Stimulated activated effector memory CD8-positive, alpha-beta T cell treated with anti-CD3 and anti-CD28 coated beads, Interleukin-12 subunit alpha, Interleukin-12 subunit beta, amount 100 ng/mL, for 72 hours (primary cell): ENCODE measurements around the gene CEACAM7.
"Not testable (repeated sequence)": the region's sequence is repeated elsewhere in the genome, so short reads cannot be mapped to it uniquely, and the experiment has no call there.

Experiments used
- ATAC-seq: fragments of 150-1000 bp; cut with Tn5 transposase; 2 replicates; pipeline ENCODE4 v1.10.0; 2021
- DNase-seq, 2 donors: peaks; one replicate each; pipeline ENCODE4 v3.0.0; 2021 to 2022; ENCODE audit warnings: low spot score in 2 of 2
- H3K27ac Mint-ChIP-seq: one replicate; pipeline ENCODE4 v1.8.0; 2022; ENCODE audit warnings: mild to moderate bottlenecking, mixed read lengths
- H3K36me3 Mint-ChIP-seq: one replicate; pipeline ENCODE4 v1.8.0; 2022; ENCODE audit warnings: mild to moderate bottlenecking, mixed read lengths
- H3K4me1 Mint-ChIP-seq: one replicate; pipeline ENCODE4 v1.8.0; 2022; ENCODE audit warnings: mixed read lengths
- H3K4me3 Mint-ChIP-seq: one replicate; pipeline ENCODE4 v1.8.0; 2022; ENCODE audit warnings: mild to moderate bottlenecking, mixed read lengths
- H3K9me3 Mint-ChIP-seq: one replicate; pipeline ENCODE4 v1.8.0; 2022; ENCODE audit warnings: mixed read lengths

Gene CEACAM7

DNA sequence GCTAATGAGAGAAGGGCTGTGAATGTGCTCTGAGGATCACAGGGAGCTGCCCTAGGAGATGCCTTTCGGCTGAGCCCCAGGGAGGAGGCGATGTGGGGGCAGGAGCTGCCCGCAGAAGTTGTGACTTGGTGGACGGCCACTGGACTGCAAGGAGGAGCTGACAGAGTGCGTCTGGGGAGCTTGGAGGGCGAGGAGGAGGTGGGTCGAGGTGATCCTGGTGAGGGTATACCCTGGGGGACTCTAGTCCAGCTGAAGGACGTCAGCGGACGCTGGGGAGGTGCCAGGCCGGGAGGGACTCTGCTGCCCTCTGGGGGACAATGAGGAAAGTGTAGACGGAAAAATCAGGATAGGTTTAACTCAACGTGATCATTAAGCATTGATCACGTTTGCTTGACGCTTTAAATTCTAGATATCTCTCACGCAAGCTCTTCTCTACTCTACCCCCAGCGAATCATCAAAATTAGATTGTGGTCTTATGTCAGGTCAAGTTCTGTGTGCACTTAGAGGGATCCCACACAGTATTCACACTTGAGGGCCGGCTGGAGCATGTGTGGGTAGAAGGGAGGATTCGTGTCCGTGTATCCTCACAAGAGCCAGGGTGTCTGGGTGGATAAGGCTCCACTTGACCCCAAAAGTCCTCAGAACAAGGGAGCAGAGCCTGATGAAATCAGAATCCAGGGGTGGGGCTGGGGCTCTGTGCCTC is 3.3 kb upstream of the CEACAM7 start:
- ATAC-seq (peak; percentile 54), DNase-seq (peak; percentile 24 to 66)
- no peak overlapping the region for H3K27ac Mint-ChIP-seq
- H3K9me3 Mint-ChIP-seq, result no peaks in the 10 kb centered on the region
- peaks cover 3% of the 10 kb centered on the region for H3K36me3 Mint-ChIP-seq
- no peak overlapping the region for H3K4me3 Mint-ChIP-seq
- H3K4me1 Mint-ChIP-seq, result peaks cover 11% of the 10 kb centered on the region

DNA sequence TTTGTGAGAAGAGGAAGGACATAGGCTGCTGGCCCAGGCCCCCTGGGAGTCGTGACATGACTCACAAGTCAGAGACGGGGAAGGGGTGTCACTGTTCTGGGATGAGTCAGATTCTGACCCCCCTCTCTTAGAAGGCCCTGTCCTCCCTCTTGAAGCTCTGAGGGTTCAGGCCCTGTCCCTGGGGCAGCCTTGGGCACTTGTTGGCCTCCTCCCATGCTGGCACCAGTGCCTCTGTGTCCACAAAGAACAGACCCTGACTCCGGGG is 2.7 kb upstream of the CEACAM7 start:
- Mint-ChIP-seq H3K9me3 (no peaks in the 10 kb centered on the region), H3K27ac (no peak overlapping the region), H3K4me1 (peaks cover 11% of the 10 kb centered on the region), H3K4me3 (no peak overlapping the region), H3K36me3 (no peaks in the 10 kb centered on the region)
- DNase-seq (no peak), ATAC-seq (no peak)

DNA sequence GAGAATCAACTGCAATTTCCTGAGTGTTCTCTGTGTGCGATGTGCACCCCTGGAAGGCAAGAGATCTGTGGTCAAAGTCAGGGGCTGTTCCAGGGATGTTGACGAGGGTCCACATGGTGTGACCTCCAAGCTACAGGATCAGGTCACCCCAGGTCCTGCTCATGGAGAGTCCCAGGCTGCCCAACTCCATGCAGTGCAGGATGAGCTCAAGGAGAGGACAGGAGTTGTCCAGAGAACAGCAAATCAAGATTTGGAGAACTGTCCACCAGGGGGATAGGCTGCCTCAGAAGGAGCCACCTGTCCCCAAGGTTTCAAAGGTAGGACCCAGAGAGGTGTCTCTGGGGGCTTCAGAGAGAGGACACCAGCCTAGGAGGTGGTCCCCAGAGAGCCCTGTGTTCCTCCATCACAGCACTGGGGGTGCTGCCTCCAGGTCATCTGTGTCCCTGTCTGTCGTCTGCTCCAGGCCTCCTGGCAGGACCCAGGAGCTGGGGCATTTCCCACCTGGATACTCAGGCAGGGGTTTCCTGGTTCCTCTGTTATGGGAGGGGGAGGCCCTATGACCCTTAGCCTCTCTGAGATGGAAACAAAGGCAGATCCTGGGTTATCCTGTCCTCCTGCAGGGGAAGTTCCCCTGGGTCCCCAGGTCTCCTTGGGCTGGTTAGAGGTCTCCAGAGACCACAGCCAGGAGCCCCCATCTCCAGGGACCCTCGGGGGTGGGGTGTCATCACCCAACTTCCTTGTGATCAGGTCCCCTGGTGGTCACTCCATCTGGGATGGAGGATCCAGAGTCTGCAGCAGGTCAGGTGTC is 2.1 kb upstream of the CEACAM7 start:
- H3K4me3 Mint-ChIP-seq, result no peak overlapping the region
- no peak for ATAC-seq

DNA sequence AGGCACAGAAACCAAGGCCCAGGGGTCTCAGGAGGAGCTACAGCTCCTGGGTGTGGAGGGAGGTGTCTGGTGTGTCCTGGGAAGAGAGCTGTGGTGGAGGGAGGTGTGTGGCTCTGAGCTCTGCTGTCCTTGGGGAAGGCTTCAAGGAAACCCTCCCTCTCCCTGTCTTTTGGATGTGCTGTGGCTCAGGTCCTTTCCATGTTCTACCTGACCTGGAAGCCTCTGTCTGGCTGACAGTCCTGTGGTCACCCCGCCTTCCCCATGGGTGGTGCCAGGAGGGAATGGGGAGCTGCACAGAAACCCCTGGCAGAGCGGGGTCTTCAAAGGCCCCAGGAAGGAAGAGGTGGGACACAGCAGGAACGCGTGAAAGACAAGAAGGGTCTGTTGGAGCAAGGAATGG is 617 bp upstream of the CEACAM7 start:
- H3K9me3 Mint-ChIP-seq, result no peaks in the 10 kb centered on the region
- H3K36me3 Mint-ChIP-seq, result no peaks in the 10 kb centered on the region
- H3K27ac Mint-ChIP-seq, result no peak overlapping the region
- H3K4me3 Mint-ChIP-seq, result no peak overlapping the region
- ATAC-seq, result no peak
- DNase-seq, result no peak
- peaks cover 11% of the 10 kb centered on the region for H3K4me1 Mint-ChIP-seq

More for the DNA sequence above, 2.1 kb upstream of the CEACAM7 start:
- peaks cover 11% of the 10 kb centered on the region for H3K4me1 Mint-ChIP-seq
- no peak overlapping the region for H3K27ac Mint-ChIP-seq
- peak in 1 of 2 donors; percentile 46 for DNase-seq
- no peaks in the 10 kb centered on the region for H3K36me3 Mint-ChIP-seq
- no peaks in the 10 kb centered on the region for H3K9me3 Mint-ChIP-seq

DNA sequence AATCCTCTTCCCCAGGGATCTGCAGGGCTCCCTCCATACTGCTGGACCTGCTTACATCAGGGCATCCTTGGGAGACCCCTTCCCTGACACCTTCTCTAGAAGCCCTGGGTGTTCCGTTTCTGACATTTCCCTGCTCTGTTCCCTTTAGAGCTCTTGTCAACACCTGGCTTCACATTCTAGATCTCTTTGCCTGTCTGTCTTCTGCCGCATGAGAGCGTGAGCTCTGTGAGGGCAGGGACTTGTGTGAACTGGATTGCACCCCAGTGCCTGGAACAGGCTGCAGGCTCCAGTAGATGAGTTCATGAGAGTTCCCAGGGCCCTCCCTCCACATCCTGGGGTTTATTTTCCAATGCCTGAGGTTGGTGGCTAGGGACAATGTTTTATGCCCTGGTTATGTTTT is 651 bp downstream of the CEACAM7 start:
- H3K27ac Mint-ChIP-seq, result no peak overlapping the region
- no peaks in the 10 kb centered on the region for H3K9me3 Mint-ChIP-seq
- H3K36me3 Mint-ChIP-seq, result no peaks in the 10 kb centered on the region
- DNase-seq (no peak), ATAC-seq (no peak)
- H3K4me1 Mint-ChIP-seq, result peaks cover 11% of the 10 kb centered on the region
- no peak overlapping the region for H3K4me3 Mint-ChIP-seq

DNA sequence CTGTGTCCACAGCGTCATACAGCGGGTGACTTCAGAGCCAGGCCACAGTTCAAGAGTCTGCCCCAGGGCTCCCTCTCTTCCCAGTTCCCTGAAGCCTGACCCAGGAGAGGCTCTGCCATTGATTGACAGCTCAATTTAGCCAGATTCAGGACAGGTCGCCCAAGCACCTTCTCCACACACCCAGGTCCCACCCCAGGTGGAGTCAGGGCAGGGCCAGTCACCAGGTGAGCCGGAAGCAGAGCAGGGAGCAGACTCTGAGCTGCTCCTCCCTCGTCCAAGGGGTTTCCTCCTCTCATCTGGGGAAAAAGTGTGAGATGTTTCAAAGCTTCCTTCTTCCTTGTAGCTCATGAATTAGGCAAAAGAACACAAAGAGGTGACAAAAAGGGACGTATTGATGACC is 5.6 kb downstream of the CEACAM7 start:
- no peak for DNase-seq
- H3K4me3 Mint-ChIP-seq, result no peak overlapping the region
- H3K27ac Mint-ChIP-seq, result no peak overlapping the region
- no peaks in the 10 kb centered on the region for H3K4me1 Mint-ChIP-seq
- no peaks in the 10 kb centered on the region for H3K36me3 Mint-ChIP-seq
- ATAC-seq, result no peak
- no peaks in the 10 kb centered on the region for H3K9me3 Mint-ChIP-seq

DNA sequence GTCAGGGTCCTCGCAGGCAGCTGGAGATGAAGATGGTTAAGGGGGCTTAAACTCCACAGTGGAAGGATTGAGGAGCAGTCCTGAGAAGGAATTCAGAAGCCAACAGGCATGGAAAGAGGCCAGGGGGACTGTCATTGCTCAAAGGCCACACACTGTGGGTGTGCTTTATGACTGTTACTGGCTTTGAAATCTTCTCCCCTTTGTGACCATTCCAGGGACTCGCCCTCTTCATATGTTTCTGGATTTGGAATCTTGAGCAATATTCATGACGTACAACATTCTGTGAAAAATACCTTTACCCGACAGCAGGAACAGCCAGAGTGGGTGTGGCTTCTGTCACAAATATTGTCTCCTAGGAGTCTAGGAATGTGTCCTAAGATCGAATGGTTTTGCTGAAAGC is 16.6 kb downstream of the CEACAM7 start:
- Mint-ChIP-seq H3K9me3 (peaks cover 3% of the 10 kb centered on the region), H3K4me3 (no peak overlapping the region), H3K4me1 (no peaks in the 10 kb centered on the region), H3K27ac (no peak overlapping the region), H3K36me3 (no peaks in the 10 kb centered on the region)
- ATAC-seq (no peak), DNase-seq (no peak)

DNA sequence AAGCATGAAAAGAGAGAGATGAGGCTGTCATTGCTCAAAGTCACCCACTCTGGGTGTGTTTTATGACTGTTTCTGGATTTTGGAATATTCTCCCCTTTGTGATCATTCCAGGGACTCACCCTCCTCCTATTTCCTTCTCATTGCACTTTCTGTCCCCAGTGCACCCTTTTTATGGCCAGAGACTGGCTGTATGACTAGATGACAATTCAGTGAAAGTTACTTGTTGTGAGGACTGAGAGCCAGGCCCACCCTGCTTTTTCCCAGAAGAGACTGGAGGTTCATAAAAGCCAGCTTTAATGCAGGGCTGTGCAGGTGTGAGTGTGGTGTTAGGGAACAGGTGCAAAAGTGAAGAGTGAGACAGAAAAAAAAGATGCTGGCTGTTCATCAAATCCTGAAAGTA is 17.3 kb downstream of the CEACAM7 start:
- no peaks in the 10 kb centered on the region for H3K4me1 Mint-ChIP-seq
- H3K36me3 Mint-ChIP-seq, result no peaks in the 10 kb centered on the region
- no peak for DNase-seq
- H3K9me3 Mint-ChIP-seq, result peaks cover 3% of the 10 kb centered on the region
- H3K4me3 Mint-ChIP-seq, result no peak overlapping the region
- no peak for ATAC-seq
- H3K27ac Mint-ChIP-seq, result no peak overlapping the region

DNA sequence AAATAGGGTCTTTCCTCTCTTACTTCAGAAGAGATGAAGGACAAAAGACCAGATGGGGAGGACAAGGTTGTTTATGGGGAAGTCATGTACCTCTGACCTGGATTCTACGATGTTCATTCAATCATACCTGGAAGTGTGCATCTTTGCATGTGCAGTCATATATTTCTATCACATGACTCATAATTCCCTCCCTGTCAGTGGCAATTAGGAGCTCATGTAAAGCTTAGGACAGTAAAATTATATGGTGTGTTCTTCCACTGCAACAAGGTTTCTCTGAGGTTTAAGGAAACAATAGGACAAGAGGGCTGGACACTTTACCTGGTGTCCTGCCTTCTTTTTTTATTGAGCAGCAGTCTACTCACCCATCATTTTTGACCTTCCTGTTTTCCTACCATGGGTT is 19.8 kb downstream of the CEACAM7 start:
- Mint-ChIP-seq H3K9me3 (peaks cover 8% of the 10 kb centered on the region), H3K4me1 (no peaks in the 10 kb centered on the region)
- no peak for DNase-seq

DNA sequence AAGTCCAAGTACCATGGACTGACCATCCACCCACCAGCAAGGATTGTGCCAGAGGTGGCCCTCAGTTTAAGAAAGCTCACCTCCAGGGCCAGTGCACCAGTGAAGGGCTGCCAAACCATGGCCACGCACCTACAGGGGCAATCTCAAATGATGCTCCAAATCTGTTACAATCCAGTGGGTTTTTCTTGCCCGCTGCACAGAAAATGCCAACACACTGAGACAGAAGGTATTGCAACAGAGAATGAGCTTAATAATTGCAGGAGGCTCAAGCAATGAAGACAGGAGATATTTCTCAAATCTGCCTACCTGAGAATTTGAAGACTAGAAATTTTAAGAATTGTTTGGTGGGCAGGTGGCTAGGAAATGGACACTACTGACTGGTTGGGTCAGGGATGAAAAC is 22.0 kb downstream of the CEACAM7 start:
- Mint-ChIP-seq H3K4me3 (no peak overlapping the region), H3K36me3 (no peaks in the 10 kb centered on the region), H3K4me1 (no peaks in the 10 kb centered on the region), H3K27ac (no peak overlapping the region), H3K9me3 (peaks cover 8% of the 10 kb centered on the region)
- ATAC-seq (no peak), DNase-seq (no peak)

More for the DNA sequence above, 19.8 kb downstream of the CEACAM7 start:
- Mint-ChIP-seq H3K36me3 (no peaks in the 10 kb centered on the region), H3K27ac (no peak overlapping the region), H3K4me3 (no peak overlapping the region)
- ATAC-seq, result no peak

DNA sequence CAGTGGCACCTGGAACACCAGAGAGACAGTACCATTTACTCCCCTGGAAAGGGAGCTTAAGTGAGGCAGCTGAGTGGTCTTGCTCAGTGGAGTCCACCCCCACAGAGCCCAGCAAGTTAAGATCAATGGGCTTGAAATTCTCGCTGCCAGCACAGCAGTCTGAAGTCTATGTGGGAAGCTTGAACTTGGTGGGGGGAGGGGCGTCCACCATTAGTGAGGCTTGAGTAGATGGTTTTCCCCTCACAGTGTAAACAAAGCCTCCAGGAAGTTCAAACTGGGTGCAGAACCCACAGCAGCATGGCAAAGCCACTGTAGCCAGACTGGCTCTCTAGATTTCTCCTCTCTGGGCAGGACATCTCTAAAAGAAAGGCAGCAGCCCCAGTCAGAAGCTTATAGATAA is 30.9 kb downstream of the CEACAM7 start:
- ATAC-seq, result peak; percentile 48
- no peaks in the 10 kb centered on the region for H3K36me3 Mint-ChIP-seq
- H3K27ac Mint-ChIP-seq, result peak overlapping the region; percentile 85
- peaks cover 5% of the 10 kb centered on the region for H3K9me3 Mint-ChIP-seq
- no peak for DNase-seq
- H3K4me1 Mint-ChIP-seq, result peaks cover 18% of the 10 kb centered on the region
- H3K4me3 Mint-ChIP-seq, result peak overlapping the region; percentile 11

DNA sequence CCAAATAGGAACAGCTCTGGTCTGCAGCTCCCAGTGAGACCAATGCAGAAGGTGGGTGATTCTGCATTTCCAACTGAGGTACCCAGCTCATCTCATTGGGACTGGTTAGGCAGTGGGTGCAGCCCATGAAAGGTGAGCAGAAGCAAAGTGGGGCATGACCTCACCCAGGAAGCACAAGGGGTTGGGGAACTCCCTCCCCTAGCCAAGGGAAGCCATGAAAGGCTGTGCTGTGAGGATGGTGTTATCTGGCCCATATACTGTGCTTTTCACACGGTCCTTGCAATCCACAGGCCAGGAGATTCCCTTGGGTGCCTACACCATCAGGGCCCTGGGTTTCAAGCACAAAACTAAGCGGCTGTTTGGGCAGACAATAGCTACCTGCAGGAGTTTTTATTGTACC is 31.3 kb downstream of the CEACAM7 start:
- peak; percentile 83 for ATAC-seq
- peaks cover 18% of the 10 kb centered on the region for H3K4me1 Mint-ChIP-seq
- not testable (repeated sequence) for DNase-seq, H3K36me3 Mint-ChIP-seq, H3K9me3 Mint-ChIP-seq
- peak overlapping the region; percentile 11 for H3K4me3 Mint-ChIP-seq
- peak overlapping the region; percentile 85 for H3K27ac Mint-ChIP-seq

DNA sequence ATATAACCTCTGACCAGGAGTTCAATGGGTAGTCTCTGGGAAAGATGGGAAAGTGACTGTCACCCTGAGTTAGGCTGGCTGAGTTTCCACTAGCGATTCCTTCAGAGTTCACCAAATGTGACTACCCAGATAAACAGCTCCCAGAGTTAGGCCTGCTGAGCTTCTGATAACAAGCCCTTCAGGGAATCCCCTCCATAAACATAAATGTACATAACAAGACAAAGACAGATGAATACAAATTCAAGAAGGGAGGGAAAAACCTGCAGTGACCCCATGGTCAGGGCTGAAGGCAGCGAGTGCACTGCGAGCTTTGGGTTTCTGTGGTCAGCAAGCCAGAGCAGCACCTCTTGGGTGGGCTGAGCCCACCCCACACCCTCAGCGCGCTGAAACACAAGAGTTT is 35.8 kb downstream of the CEACAM7 start:
- no peaks in the 10 kb centered on the region for H3K36me3 Mint-ChIP-seq
- peaks cover 14% of the 10 kb centered on the region for H3K4me1 Mint-ChIP-seq
- ATAC-seq, result no peak
- no peak for DNase-seq
- H3K27ac Mint-ChIP-seq, result no peak overlapping the region
- H3K4me3 Mint-ChIP-seq, result no peak overlapping the region
- H3K9me3 Mint-ChIP-seq, result no peaks in the 10 kb centered on the region

DNA sequence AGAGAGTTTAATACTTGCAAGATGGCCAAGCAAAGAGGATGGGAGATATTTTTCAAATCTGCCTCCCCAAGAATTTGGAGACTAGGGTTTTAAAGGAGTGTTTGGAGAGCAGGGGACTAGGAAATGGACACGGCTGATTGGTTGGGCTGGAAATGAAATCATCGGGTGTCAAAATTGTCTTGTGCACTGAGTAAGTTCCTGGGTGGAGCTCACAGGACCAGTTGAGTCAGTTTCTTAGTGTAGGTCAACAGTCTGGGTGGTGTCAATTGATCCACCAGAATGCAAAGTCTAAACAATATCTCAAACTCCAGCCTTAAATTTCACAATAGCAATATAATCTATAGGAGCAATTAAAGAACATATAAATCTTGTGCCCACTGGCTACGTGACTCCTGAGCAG is 38.2 kb downstream of the CEACAM7 start:
- H3K36me3 Mint-ChIP-seq, result no peaks in the 10 kb centered on the region
- no peaks in the 10 kb centered on the region for H3K9me3 Mint-ChIP-seq
- no peak overlapping the region for H3K4me3 Mint-ChIP-seq
- H3K27ac Mint-ChIP-seq, result no peak overlapping the region
- DNase-seq (no peak), ATAC-seq (no peak)
- peaks cover 5% of the 10 kb centered on the region for H3K4me1 Mint-ChIP-seq

DNA sequence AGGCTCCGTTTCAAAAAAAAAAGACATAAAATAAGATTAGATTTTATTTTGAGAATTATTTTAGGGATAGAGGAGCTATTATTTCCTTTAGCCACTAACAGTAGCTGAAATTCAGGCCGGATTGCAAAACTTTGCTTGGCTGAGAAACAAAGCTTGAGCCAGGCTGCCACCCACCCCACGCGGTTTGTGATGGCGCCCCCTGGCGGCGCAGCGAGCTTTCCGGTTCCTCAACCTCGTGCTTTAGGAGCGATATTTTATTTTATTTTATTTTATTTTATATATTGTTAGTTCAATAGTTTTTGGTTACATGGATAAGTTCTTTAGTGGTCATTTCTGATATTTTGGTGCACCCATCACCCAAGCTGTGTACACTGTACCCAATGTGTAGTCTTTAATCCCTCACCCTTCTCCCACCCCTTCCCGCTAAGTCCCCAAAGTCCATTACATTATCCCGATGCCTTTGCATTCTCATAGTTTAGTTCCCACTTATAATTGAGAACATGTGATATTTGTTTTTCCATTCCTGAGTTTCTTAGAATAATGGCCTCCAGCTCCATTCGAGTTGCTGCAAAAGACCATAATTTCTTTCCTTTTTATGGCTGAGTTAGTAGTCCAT is 41.4 kb downstream of the CEACAM7 start:
- no peak overlapping the region for H3K27ac Mint-ChIP-seq
- ATAC-seq, result no peak
- no peaks in the 10 kb centered on the region for H3K36me3 Mint-ChIP-seq
- peaks cover 10% of the 10 kb centered on the region for H3K4me1 Mint-ChIP-seq
- DNase-seq, result peak; percentile 33 to 69
- no peak overlapping the region for H3K4me3 Mint-ChIP-seq
- no peaks in the 10 kb centered on the region for H3K9me3 Mint-ChIP-seq
